Prostate gland (tissue), 2 donors: ENCODE measurements around the gene EXOSC5.

Experiments used
- POLR2AphosphoS5 ChIP-seq: sonication (generic); formaldehyde crosslinking; IDR thresholded peaks from one replicate; pipeline ENCODE4 v1.6.1; 2017; ENCODE audit warnings: antibody characterized with exemption
- TF ChIP-seq, protein P1 (sequence below), 4 experiments: fragments of 200-600 bp in 2 of 4; fragments of 450-650 bp in 2 of 4; sonication (generic) in 2 of 4; IDR thresholded peaks; 1 replicate in 3 of 4; 2 replicates in 1 of 4; pipeline ENCODE4 v1.5.1; 2016 to 2019; ENCODE audit warnings: antibody characterized with exemption in 4 of 4, mild to moderate bottlenecking in 2 of 4, moderate library complexity in 2 of 4

GRCh38 chr19:41443813-41444455 is 46.8 kb upstream of the EXOSC5 start:
- TF ChIP-seq, protein P1, sequence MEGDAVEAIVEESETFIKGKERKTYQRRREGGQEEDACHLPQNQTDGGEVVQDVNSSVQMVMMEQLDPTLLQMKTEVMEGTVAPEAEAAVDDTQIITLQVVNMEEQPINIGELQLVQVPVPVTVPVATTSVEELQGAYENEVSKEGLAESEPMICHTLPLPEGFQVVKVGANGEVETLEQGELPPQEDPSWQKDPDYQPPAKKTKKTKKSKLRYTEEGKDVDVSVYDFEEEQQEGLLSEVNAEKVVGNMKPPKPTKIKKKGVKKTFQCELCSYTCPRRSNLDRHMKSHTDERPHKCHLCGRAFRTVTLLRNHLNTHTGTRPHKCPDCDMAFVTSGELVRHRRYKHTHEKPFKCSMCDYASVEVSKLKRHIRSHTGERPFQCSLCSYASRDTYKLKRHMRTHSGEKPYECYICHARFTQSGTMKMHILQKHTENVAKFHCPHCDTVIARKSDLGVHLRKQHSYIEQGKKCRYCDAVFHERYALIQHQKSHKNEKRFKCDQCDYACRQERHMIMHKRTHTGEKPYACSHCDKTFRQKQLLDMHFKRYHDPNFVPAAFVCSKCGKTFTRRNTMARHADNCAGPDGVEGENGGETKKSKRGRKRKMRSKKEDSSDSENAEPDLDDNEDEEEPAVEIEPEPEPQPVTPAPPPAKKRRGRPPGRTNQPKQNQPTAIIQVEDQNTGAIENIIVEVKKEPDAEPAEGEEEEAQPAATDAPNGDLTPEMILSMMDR (IDR thresholded peaks at IDR 0.05), result no peak
- no peak for TF ChIP-seq POLR2AphosphoS5
